K562 (cell line): Measurements from ENCODE around the gene ABCA7. TPM values are rescaled to one million over a fixed set of nuclear protein-coding genes. Genes with fewer than 3 reads are reported as not detected.

ENCODE experiments used
- GATA2 ChIP-seq: sonication (generic); formaldehyde crosslinking; IDR thresholded peaks from 2 replicates; pipeline ENCODE4 v1.4.0; 2020; ENCODE audit warnings: mild to moderate bottlenecking, missing genetic modification reagents
- HNRNPK ChIP-seq: fragments of 200-400 bp; formaldehyde crosslinking; IDR thresholded peaks from one replicate; pipeline ENCODE4 v1.6.1; 2018; ENCODE audit warnings: mild to moderate bottlenecking, low read depth, low read length; ENCODE audit not compliant: poor library complexity, severe bottlenecking
- MAFG ChIP-seq: fragments of 450-650 bp; conservative IDR thresholded peaks from 2 replicates; pipeline ENCODE4 v1.6.1; 2016; ENCODE audit warnings: missing genetic modification characterization, missing compliant biosample characterization
- MTA1 ChIP-seq: fragments of 450-650 bp; IDR thresholded peaks from 2 replicates; pipeline ENCODE4 v1.6.1; 2017; ENCODE audit warnings: borderline replicate concordance
- NELFE ChIP-seq: IDR thresholded peaks from 2 replicates; pipeline ENCODE4 v1.6.1; 2011; ENCODE audit warnings: mild to moderate bottlenecking; ENCODE audit not compliant: insufficient read depth, insufficient read length
- NFE2 ChIP-seq: IDR thresholded peaks from 2 replicates; pipeline ENCODE4 v1.6.1; 2014; ENCODE audit warnings: antibody characterized with exemption, low read depth
- NR2C2 ChIP-seq, 2 experiments: fragments of 200-800 bp in 1 of 2; sonication (Bioruptor generic) in 1 of 2; sonication (generic) in 1 of 2; formaldehyde crosslinking in 1 of 2; IDR thresholded peaks; 2 replicates each; pipeline versions ENCODE4 v1.6.1 to v1.8.0; 2016 to 2022; ENCODE audit warnings: mild to moderate bottlenecking in 1 of 2, missing compliant biosample characterization in 1 of 2, missing genetic modification characterization in 1 of 2, missing genetic modification reagents in 1 of 2
- NR4A1 ChIP-seq, 2 experiments: fragments of 250-450 bp in 1 of 2; fragments of 450-650 bp in 1 of 2; sonication (Bioruptor Pico) in 1 of 2; IDR thresholded peaks; 2 replicates each; pipeline versions ENCODE4 v1.4.0 to v1.6.1; 2016 to 2020; ENCODE audit warnings: mild to moderate bottlenecking in 2 of 2, missing compliant biosample characterization in 1 of 2, missing genetic modification characterization in 1 of 2, moderate library complexity in 1 of 2
- PHF21A ChIP-seq: fragments of 450-650 bp; IDR thresholded peaks from 2 replicates; pipeline ENCODE4 v1.6.1; 2017; ENCODE audit warnings: low read depth, borderline replicate concordance
- POLR2AphosphoS5 ChIP-seq: IDR thresholded peaks from 2 replicates; pipeline ENCODE4 v1.6.1; 2011; ENCODE audit warnings: mild to moderate bottlenecking, low read depth, low read length, moderate library complexity; ENCODE audit not compliant: control insufficient read depth, insufficient read depth
- RBFOX2 ChIP-seq: fragments of 200-400 bp; formaldehyde crosslinking; IDR thresholded peaks from 2 replicates; pipeline ENCODE4 v1.6.1; 2017; ENCODE audit warnings: low read depth, mild to moderate bottlenecking, low read length, moderate library complexity
- SMAD1 ChIP-seq: fragments of 150-350 bp; IDR thresholded peaks from 2 replicates; pipeline ENCODE4 v1.6.1; 2014; ENCODE audit warnings: low read length, low read depth; ENCODE audit not compliant: partially characterized antibody
- SP2 ChIP-seq: IDR thresholded peaks from 2 replicates; pipeline ENCODE4 v1.6.1; 2011; ENCODE audit warnings: mild to moderate bottlenecking, low read depth, low read length, moderate library complexity; ENCODE audit not compliant: poor library complexity, severe bottlenecking; ENCODE audit errors: extremely low read depth
- SRSF1 ChIP-seq: fragments of 200-400 bp; formaldehyde crosslinking; IDR thresholded peaks from 2 replicates; pipeline ENCODE4 v1.6.1; 2017; ENCODE audit warnings: mild to moderate bottlenecking, low read depth, low read length, moderate library complexity
- ZFP1 ChIP-seq: fragments of 450-650 bp; formaldehyde crosslinking; IDR thresholded peaks from 2 replicates; pipeline ENCODE4 v1.4.0; 2020; ENCODE audit warnings: mild to moderate bottlenecking, mixed read lengths
- ZNF561 ChIP-seq: fragments of 450-650 bp; formaldehyde crosslinking; conservative IDR thresholded peaks from 2 replicates; pipeline ENCODE4 v1.4.0; 2020; ENCODE audit warnings: mild to moderate bottlenecking, moderate library complexity
- ZNF586 ChIP-seq: fragments of 450-650 bp; formaldehyde crosslinking; conservative IDR thresholded peaks from 2 replicates; pipeline ENCODE4 v1.4.0; 2020; ENCODE audit warnings: mild to moderate bottlenecking, moderate library complexity
- ZNF717 ChIP-seq: fragments of 250-450 bp; sonication (Bioruptor Pico); IDR thresholded peaks from 2 replicates; pipeline ENCODE4 v1.5.0; 2021
- ZNF764 ChIP-seq: fragments of 250-450 bp; sonication (Bioruptor Pico); IDR thresholded peaks from 2 replicates; pipeline ENCODE4 v1.4.0; 2020; ENCODE audit warnings: low read depth, mild to moderate bottlenecking, moderate library complexity
- polyA plus RNA-seq, 8 experiments: library from polyadenylated mRNA; depleted of rRNA in 4 of 8; stranded (reverse) in 5 of 8; unstranded in 3 of 8; fragments of >200 nt; fragmentation: Nextera tagmentation in 2 of 8; fragmentation: Illumina TruSeq in 1 of 8; extraction: Ambion mirVana in 2 of 8; extraction: Trizol in 1 of 8; gene quantifications; 2 replicates each; pipeline versions ENCODE4 v1.2.1 to v1.2.3, GENCODE V29; 2011 to 2014; ENCODE audit warnings: inconsistent platforms in 1 of 8, missing spikeins in 1 of 8
- total RNA-seq, 7 experiments: library from RNA; depleted of rRNA in 6 of 7; stranded (reverse); fragments of >200 nt in 6 of 7; fragmentation: Illumina TruSeq in 2 of 7; extraction: Trizol in 2 of 7; gene quantifications; 2 replicates each; pipeline versions ENCODE4 v1.2.1 to v1.2.3, GENCODE V29; 2011 to 2021; ENCODE audit warnings: low replicate concordance in 1 of 7
- TF ChIP-seq, protein P1 (sequence below): sonication (generic); formaldehyde crosslinking; IDR thresholded peaks from 2 replicates; pipeline ENCODE4 v1.8.0; 2022; ENCODE audit warnings: mild to moderate bottlenecking, missing genetic modification reagents, borderline replicate concordance
- TF ChIP-seq, protein P2 (sequence below), 3 experiments: fragments of 200-800 bp in 1 of 3; fragments of 250-450 bp in 1 of 3; fragments of 450-650 bp in 1 of 3; sonication (Bioruptor Pico) in 1 of 3; sonication (Bioruptor generic) in 1 of 3; formaldehyde crosslinking in 1 of 3; IDR thresholded peaks; 2 replicates each; pipeline versions ENCODE4 v1.6.1 to v1.8.0; 2016 to 2022; ENCODE audit warnings: mild to moderate bottlenecking in 2 of 3, missing genetic modification characterization in 2 of 3, missing compliant biosample characterization in 1 of 3, moderate library complexity in 1 of 3

The ABCA7 gene
- total and polyA plus RNA-seq, 9 of the 15 experiments (the other 6 are each of a cell fraction or from before 2014, with no cell fraction given): 2.3 to 96.1 (median 31.2) TPM

DNA sequence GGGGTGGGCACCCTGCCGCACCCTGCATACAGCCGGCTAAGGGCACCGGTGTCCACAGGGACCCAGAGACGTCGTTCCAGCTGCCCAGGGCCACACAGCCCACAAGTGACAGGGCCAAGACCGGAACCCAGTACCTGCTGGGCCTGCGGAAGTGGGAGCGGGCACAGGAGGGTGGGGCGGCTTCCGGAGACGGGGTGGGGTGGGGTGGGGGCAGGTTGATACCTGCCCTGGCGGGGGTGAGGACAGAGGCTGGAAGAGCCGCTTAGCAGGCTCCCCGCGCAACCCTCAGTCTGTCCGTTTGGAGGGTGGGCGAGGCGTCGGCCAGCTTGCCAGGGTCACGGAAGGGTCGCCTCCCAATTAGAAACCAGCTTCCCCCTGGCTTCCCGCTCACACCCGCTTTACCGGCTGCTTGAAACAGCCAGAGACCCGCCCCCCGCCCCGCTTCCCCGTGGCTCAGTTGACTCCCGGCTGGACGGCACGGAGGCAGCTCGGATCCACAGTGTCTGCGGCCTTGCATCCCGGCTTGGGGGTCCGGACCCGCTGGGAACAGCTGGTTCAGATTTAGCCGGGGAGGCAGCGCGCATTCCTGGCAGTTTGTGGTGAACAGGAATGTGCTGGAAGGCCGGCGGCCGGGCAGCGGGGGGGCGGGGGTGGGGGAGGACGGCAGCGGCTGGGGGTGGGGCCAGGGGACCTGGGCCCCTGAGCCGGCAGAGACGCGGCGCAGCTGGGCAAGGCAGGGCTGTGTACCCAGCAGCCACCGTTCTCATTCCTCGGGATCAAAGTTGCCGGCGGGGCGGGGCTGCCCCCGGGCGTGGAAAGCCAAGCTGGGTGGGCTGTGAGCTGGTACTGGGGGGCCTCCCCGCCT lies 11.6 kb upstream of the ABCA7 start (continued):
- TF ChIP-seq HNRNPK: no peak
- no peak for TF ChIP-seq PHF21A
- TF ChIP-seq, protein P1, sequence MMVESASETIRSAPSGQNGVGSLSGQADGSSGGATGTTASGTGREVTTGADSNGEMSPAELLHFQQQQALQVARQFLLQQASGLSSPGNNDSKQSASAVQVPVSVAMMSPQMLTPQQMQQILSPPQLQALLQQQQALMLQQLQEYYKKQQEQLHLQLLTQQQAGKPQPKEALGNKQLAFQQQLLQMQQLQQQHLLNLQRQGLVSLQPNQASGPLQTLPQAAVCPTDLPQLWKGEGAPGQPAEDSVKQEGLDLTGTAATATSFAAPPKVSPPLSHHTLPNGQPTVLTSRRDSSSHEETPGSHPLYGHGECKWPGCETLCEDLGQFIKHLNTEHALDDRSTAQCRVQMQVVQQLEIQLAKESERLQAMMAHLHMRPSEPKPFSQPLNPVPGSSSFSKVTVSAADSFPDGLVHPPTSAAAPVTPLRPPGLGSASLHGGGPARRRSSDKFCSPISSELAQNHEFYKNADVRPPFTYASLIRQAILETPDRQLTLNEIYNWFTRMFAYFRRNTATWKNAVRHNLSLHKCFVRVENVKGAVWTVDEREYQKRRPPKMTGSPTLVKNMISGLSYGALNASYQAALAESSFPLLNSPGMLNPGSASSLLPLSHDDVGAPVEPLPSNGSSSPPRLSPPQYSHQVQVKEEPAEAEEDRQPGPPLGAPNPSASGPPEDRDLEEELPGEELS (CRISPR knock-in tag): no peak
- no peak for TF ChIP-seq ZNF717
- TF ChIP-seq NR4A1 (CRISPR knock-in tag; IDR thresholded peaks at IDR 0.05): no peak
- TF ChIP-seq NR4A1 (tag; IDR thresholded peaks at IDR 0.05): no peak
- no peak for TF ChIP-seq ZNF586 (CRISPR knock-in tag)
- TF ChIP-seq, protein P2, sequence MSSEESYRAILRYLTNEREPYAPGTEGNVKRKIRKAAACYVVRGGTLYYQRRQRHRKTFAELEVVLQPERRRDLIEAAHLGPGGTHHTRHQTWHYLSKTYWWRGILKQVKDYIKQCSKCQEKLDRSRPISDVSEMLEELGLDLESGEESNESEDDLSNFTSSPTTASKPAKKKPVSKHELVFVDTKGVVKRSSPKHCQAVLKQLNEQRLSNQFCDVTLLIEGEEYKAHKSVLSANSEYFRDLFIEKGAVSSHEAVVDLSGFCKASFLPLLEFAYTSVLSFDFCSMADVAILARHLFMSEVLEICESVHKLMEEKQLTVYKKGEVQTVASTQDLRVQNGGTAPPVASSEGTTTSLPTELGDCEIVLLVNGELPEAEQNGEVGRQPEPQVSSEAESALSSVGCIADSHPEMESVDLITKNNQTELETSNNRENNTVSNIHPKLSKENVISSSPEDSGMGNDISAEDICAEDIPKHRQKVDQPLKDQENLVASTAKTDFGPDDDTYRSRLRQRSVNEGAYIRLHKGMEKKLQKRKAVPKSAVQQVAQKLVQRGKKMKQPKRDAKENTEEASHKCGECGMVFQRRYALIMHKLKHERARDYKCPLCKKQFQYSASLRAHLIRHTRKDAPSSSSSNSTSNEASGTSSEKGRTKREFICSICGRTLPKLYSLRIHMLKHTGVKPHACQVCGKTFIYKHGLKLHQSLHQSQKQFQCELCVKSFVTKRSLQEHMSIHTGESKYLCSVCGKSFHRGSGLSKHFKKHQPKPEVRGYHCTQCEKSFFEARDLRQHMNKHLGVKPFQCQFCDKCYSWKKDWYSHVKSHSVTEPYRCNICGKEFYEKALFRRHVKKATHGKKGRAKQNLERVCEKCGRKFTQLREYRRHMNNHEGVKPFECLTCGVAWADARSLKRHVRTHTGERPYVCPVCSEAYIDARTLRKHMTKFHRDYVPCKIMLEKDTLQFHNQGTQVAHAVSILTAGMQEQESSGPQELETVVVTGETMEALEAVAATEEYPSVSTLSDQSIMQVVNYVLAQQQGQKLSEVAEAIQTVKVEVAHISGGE (CRISPR knock-in tag; IDR thresholded peaks at IDR 0.05): peak in 1 of 3 experiments; percentile 90; a peak in 2 of 6 replicates
- TF ChIP-seq RBFOX2: peak; percentile 45
- TF ChIP-seq GATA2 (CRISPR knock-in tag): no peak
- no peak for TF ChIP-seq NELFE
- TF ChIP-seq NFE2: no peak
- TF ChIP-seq ZNF561 (CRISPR knock-in tag): no peak
- no peak for TF ChIP-seq MTA1
- TF ChIP-seq NR2C2 (CRISPR knock-in tag; IDR thresholded peaks at IDR 0.05): no peak
- 0 out of 2 replicates have a peak, but pooled peaks have one; percentile 23 for TF ChIP-seq NR2C2 (tag; IDR thresholded peaks at IDR 0.05)
- no peak for TF ChIP-seq SP2
- TF ChIP-seq ZNF764 (CRISPR knock-in tag): no peak
- TF ChIP-seq SRSF1: no peak
- no peak for TF ChIP-seq MAFG
- peak; percentile 46; the same call in 1 of the 2 replicates for TF ChIP-seq POLR2AphosphoS5
- no peak for TF ChIP-seq SMAD1
- TF ChIP-seq ZFP1 (CRISPR knock-in tag): no peak
